ENCODE results near the gene HAPLN2. TPM values are rescaled to one million over a fixed set of nuclear protein-coding genes. Genes with fewer than 3 reads are reported as not detected.

The HAPLN2 gene
- total RNA-seq, 4 donors from 2014 or later: 0.83 to 5.1 (median 2.2) TPM

- no peak for DNase-seq (ENCODE audit: extremely low spot score)
- TF ChIP-seq POLR2AphosphoS5 (IDR thresholded peaks at IDR 0.05): no peak
- Histone ChIP-seq H3K4me3 (no peak overlapping the region), H3K27me3 (peaks cover 3 to 98% (median 39%) of the 10 kb centered on the region in 4 donors), H3K27ac (replicated peaks in 1 of 4) (no peak overlapping the region), H3K9me3 (no peaks in the 10 kb centered on the region), H3K4me1 (peaks cover 12 to 21% (median 18%) of the 10 kb centered on the region in 4 donors), H3K36me3 (no peaks in the 10 kb centered on the region)
- WGBS: 64% methylated on average over 1 of the region's 1 CpG
- intact Hi-C loops (cut with DNase I): no loop called here
Measured at GRCh38 chr1:156644640-156645039, 25.4 kb downstream of the HAPLN2 start.

DNA sequence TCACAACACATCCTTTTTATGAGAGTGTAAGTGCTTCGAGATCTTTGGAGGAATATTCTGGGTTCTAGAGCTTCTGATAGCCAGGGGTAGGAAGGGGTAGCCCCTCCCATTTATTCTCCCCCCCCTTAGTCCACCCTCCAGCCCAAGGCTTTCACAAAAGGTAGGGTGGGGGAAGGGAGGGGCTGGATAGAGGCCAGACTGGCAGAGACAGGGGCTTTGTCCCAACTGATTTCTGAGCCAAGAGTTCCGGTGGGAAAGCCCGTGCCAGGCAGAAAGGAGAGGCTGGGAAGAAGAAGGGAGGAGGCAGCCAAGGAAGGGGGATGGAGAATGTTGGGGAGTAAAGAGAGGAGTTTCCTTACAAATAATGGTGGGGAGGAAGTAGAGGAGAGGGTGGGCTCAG is 25.8 kb downstream of the HAPLN2 start:
- Histone ChIP-seq H3K9me3 (no peaks in the 10 kb centered on the region), H3K27ac (replicated peaks in 1 of 4) (no peak overlapping the region), H3K4me1 (peaks cover 12 to 21% (median 18%) of the 10 kb centered on the region in 4 donors), H3K36me3 (no peaks in the 10 kb centered on the region), H3K4me3 (no peak overlapping the region), H3K27me3 (peaks cover 3 to 98% (median 35%) of the 10 kb centered on the region in 4 donors)
- intact Hi-C loops (cut with DNase I): no loop called here
- no peak for DNase-seq (ENCODE audit: extremely low spot score)
- TF ChIP-seq POLR2A (IDR thresholded peaks at IDR 0.05; ENCODE audit: low read depth): no peak
- TF ChIP-seq POLR2AphosphoS5 (IDR thresholded peaks at IDR 0.05): no peak
- TF ChIP-seq, protein P1, sequence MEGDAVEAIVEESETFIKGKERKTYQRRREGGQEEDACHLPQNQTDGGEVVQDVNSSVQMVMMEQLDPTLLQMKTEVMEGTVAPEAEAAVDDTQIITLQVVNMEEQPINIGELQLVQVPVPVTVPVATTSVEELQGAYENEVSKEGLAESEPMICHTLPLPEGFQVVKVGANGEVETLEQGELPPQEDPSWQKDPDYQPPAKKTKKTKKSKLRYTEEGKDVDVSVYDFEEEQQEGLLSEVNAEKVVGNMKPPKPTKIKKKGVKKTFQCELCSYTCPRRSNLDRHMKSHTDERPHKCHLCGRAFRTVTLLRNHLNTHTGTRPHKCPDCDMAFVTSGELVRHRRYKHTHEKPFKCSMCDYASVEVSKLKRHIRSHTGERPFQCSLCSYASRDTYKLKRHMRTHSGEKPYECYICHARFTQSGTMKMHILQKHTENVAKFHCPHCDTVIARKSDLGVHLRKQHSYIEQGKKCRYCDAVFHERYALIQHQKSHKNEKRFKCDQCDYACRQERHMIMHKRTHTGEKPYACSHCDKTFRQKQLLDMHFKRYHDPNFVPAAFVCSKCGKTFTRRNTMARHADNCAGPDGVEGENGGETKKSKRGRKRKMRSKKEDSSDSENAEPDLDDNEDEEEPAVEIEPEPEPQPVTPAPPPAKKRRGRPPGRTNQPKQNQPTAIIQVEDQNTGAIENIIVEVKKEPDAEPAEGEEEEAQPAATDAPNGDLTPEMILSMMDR (IDR thresholded peaks at IDR 0.05): no peak
- TF ChIP-seq EP300 (IDR thresholded peaks at IDR 0.05): no peak
- 71% methylated on average over 3 of the region's 3 CpGs for WGBS

GRCh38 chr1:156645666-156646065 is 26.5 kb downstream of the HAPLN2 start:
- intact Hi-C loops (cut with DNase I): no loop called here

GRCh38 chr1:156646738-156647211 is 27.6 kb downstream of the HAPLN2 start:
- TF ChIP-seq POLR2AphosphoS5 (IDR thresholded peaks at IDR 0.05) (no peak), POLR2A (IDR thresholded peaks at IDR 0.05; ENCODE audit: low read depth) (no peak), EP300 (IDR thresholded peaks at IDR 0.05) (no peak)
- TF ChIP-seq, protein P1 (IDR thresholded peaks at IDR 0.05): no peak
- WGBS: 37% methylated on average over 26 of the region's 51 CpGs
- peaks cover 3 to 96% (median 22%) of the 10 kb centered on the region in 4 donors for H3K27me3 ChIP-seq
- H3K4me1 ChIP-seq: peaks cover 7 to 10% (median 8%) of the 10 kb centered on the region in 4 donors
- H3K9me3 ChIP-seq: no peaks in the 10 kb centered on the region
- H3K4me3 ChIP-seq: no peak overlapping the region
- no peak for DNase-seq (ENCODE audit: extremely low spot score)
- intact Hi-C loops (cut with DNase I): no loop called here
- no peaks in the 10 kb centered on the region for H3K36me3 ChIP-seq
- H3K27ac ChIP-seq (replicated peaks in 1 of 4): no peak overlapping the region

More at GRCh38 chr1:156645666-156646065, 26.5 kb downstream of the HAPLN2 start:
- no peaks in the 10 kb centered on the region for H3K9me3 ChIP-seq
- no peaks in the 10 kb centered on the region for H3K36me3 ChIP-seq
- no peak for DNase-seq (ENCODE audit: extremely low spot score)
- H3K4me1 ChIP-seq: peaks cover 12 to 21% (median 18%) of the 10 kb centered on the region in 4 donors
- WGBS: 87% methylated on average over 1 of the region's 1 CpG
- H3K4me3 ChIP-seq: no peak overlapping the region
- TF ChIP-seq POLR2A (IDR thresholded peaks at IDR 0.05; ENCODE audit: low read depth): no peak
- no peak for TF ChIP-seq EP300 (IDR thresholded peaks at IDR 0.05)
- TF ChIP-seq POLR2AphosphoS5 (IDR thresholded peaks at IDR 0.05): no peak
- TF ChIP-seq, protein P1 (IDR thresholded peaks at IDR 0.05): no peak
- peaks cover 3 to 96% (median 28%) of the 10 kb centered on the region in 4 donors for H3K27me3 ChIP-seq
- H3K27ac ChIP-seq (replicated peaks in 1 of 4): no peak overlapping the region

GRCh38 chr1:156647351-156647750 is 28.1 kb downstream of the HAPLN2 start:
- 85% methylated on average over 9 of the region's 10 CpGs for WGBS
- Histone ChIP-seq H3K4me1 (peaks cover 1 to 4% (median 3%) of the 10 kb centered on the region in 4 donors), H3K27me3 (peaks cover 3 to 96% (median 18%) of the 10 kb centered on the region in 4 donors), H3K4me3 (no peak overlapping the region), H3K9me3 (no peaks in the 10 kb centered on the region), H3K27ac (replicated peaks in 1 of 4) (no peak overlapping the region), H3K36me3 (no peaks in the 10 kb centered on the region)
- DNase-seq (ENCODE audit: extremely low spot score): no peak
- intact Hi-C loops (cut with DNase I): no loop called here
- TF ChIP-seq POLR2A (IDR thresholded peaks at IDR 0.05; ENCODE audit: low read depth) (no peak), POLR2AphosphoS5 (IDR thresholded peaks at IDR 0.05) (no peak), EP300 (IDR thresholded peaks at IDR 0.05) (no peak)
- TF ChIP-seq, protein P1 (IDR thresholded peaks at IDR 0.05): no peak

Data from esophagus muscularis mucosa (tissue), 4 donors.